Measurements from ENCODE around the gene TEX22. TPM values are rescaled to one million over a fixed set of nuclear protein-coding genes. Genes with fewer than 3 reads are reported as not detected.

Gene TEX22
- total RNA-seq, 1 donor from 2014 or later, result under 0.01 TPM

DNA sequence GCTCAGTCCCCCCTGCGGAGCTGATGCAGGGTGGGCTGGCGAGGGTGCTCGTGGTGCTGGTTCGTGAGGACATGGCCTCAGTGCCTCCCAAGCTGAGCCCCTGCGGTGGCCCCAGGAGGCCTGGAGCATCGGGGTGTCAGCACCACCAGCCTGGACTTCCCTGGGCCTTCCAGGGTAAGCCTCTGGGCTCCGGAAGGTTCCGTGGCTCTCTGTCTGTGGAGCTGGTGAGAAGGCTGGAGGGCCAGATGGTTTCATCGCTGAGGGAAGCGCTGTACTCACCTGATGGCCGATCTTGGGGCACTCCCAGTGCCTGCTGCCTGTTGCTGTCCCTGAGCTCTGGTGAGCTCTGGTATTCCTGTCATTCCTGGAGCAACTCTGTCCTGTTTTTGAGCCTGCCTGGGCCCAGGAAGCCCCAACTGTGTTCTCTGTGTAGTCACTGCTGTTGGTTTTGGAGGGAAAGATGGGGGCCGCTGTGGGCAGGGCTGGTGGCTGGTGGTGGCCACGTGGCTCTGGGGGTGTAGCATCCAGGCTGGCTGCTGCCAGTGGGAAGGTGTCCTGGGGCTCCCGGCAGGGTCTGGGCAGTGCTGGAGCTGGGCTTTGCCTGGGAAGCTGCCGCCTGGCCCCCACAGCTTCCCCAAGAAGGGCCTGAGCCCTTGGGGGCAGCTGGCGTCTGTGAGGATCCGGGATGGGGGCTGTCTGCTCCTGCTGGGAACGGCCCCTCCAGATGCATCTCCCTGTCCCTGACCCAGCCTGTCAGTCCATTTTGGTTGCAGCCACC is 39.6 kb downstream of the TEX22 start:
- DNase-seq (ENCODE audit: low read depth in 2 of 2), result no peak

DNA sequence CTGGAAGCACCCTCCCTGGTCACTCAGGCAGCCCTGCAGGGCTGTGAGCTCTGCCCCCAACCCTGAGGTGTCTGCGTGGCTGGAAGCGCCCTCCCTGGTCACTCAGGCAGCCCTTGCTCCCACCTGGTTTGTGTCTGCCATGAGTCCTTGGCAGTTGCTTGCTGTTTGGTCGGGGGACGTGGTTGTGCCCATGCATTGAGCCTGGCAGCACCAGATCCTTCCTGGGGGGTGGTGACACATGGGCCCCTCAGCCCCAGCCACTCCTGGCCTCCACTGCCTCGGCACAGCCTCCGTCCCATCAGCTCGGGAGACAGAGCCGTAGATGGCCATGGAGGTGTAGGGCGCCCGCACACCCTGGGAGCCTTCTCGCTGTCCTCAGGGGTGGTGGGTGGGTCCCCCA is 40.8 kb downstream of the TEX22 start:
- no peak for DNase-seq (ENCODE audit: low read depth in 2 of 2)

DNA sequence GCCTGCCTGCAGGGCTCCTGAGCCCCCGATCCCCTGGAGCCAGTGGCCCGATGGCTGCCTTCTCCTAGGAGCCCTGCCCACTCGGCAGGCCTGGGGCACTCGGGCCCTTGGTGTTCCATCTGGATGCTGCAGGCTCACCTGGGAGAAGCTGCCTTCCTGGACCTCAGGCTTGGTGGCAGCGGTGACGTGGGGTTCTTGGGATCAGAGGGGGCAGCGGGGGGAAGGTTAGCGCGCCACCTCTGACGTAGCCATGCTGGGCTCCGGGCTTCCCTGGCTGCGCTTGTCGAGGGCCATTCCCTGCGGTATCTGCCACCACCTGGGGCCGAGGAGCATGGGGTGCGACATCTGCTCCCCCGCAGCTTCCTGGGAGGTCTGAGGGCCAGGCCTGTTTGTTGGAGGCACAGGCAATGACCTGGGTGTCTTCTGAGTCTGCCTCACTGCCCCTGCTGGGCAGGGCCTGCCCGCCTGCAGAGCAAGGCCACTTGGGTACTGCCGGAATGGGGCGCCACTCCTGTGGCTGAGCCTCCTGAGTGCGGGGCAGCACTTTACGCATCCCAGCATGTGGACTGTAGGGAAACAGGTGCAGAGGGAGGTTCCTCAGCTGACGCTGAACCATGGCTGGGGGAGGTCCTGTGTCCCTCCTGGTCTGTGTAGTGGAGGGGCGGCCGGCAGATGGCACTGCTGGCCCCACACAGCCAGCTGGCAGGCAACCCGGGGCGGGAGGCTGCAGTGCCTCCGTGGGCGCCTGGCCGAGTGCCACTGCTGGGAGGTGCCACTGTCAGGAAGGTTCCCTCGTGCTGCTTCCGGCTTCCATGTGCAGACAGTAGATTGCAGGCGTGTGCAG is 41.6 kb downstream of the TEX22 start:
- DNase-seq (ENCODE audit: low read depth in 2 of 2), result peak; percentile 61 to 77

DNA sequence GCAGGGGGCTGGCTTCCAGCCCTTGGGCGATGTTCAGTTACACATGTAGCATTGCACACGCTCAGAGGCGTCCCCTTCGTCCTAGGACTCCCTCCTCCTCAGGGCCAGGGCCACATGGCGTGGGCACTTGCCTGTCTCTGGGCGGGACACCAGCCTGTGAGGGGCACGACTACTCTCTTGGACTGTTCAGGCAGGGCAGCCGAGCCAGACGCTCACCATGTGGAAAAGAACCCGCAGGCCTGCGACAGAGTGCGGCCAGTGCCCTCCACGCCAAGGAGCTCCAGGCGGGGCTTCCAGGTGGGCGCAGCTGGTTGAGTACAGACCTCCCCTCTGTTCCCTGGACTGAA is 42.2 kb downstream of the TEX22 start:
- DNase-seq (ENCODE audit: low read depth in 2 of 2), result no peak

DNA sequence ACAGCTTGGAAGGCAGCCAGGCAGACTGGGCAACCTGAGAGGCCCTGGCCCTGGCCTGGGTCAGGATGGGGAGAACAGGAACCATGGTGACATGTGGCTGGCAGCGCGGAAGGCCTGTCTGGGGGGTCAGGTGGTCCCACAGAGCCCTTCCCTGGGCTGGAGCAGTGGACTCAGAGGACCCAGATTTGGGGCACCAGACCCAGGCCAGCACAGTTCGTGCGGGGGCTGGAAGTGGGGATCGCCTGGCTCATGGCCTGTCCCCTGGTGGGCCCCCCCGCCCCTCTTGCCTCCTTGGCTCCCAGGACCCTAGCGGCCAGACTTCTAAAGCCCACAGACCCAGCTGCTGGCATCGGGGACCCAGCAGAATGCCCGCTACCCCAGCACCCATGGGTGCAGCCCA is 42.7 kb downstream of the TEX22 start:
- no peak for DNase-seq (ENCODE audit: low read depth in 2 of 2)

DNA sequence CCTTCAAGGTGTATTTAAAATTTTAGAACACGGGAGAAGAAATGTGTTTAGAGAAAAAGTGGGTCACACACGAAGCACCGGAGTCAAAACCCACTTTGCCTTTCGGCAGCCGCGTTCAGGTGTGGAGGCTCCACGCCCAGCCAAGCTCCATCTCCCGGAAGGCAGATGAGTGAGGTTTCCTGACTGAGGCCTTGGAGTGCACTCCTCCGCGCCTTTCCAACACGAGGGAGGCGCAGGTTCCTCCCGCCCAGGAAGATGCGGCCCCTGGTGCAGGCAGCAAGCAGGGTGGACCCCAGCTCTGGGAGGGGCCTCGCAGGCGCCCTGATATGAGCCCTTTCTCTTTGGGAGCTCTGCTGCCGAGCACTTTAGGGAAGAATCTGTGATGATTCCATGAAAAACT is 43.8 kb downstream of the TEX22 start:
- no peak for DNase-seq (ENCODE audit: low read depth in 2 of 2)

DNA sequence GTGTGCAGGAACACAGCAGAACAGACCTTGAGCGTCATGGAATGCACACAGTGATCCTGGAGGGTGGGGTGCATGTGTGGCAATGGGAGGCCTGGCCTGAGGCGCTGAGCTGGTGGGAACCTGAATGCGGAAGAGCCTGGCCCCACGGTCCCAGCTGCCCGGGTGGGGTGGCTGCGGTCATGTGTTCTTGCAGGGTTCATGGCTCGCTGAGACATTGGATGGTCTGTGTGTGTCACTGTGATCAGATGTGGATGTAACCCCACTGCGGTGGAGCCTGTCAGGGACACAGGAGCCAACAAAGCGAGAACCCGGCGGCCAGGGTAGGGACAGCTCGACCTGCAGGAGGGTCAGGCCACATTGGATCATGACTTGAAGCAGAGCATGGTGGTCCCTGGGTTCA is 44.5 kb downstream of the TEX22 start:
- no peak for DNase-seq (ENCODE audit: low read depth in 2 of 2)

DNA sequence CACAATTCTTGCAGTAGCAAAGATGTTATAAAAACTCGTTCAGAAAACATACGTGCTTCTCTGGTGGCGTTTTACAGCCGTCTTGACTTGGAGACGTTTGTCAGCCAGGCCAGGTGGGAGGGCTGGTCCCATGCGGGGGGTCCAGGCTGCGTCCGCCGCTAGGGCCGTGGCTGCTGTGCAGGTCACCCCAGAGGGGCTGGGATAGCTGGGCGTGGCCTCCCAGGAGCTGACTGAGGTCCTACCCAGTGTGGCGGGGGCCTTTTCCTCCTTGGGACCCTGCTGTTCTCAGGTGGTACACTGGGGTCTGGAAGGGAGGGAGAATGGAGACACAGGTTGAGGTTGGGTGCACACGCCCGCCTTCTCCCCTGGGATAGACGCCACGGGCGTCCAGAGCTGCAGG is 46.5 kb downstream of the TEX22 start:
- no peak for DNase-seq (ENCODE audit: low read depth in 2 of 2)

DNA sequence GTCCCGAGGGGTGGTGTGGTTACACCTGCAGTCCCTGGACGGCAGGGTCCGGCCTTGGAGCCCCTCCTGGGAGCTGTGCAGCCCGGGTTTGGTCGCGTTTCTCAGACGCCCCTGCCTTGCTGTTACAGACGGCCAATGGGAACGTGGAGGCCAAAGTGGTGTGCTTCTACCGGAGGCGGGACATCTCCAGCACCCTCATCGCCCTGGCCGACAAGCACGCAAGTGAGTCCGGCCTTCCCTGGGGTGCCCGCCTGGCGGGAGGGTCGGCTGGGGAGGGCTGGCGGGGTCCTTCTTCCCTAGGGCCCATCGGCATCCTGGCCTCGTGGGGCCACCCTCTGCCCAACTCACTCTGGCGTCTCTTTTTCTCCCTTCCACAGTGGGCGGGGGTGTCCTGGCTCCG is 47.0 kb downstream of the TEX22 start:
- no peak for DNase-seq (ENCODE audit: low read depth in 2 of 2)

DNA sequence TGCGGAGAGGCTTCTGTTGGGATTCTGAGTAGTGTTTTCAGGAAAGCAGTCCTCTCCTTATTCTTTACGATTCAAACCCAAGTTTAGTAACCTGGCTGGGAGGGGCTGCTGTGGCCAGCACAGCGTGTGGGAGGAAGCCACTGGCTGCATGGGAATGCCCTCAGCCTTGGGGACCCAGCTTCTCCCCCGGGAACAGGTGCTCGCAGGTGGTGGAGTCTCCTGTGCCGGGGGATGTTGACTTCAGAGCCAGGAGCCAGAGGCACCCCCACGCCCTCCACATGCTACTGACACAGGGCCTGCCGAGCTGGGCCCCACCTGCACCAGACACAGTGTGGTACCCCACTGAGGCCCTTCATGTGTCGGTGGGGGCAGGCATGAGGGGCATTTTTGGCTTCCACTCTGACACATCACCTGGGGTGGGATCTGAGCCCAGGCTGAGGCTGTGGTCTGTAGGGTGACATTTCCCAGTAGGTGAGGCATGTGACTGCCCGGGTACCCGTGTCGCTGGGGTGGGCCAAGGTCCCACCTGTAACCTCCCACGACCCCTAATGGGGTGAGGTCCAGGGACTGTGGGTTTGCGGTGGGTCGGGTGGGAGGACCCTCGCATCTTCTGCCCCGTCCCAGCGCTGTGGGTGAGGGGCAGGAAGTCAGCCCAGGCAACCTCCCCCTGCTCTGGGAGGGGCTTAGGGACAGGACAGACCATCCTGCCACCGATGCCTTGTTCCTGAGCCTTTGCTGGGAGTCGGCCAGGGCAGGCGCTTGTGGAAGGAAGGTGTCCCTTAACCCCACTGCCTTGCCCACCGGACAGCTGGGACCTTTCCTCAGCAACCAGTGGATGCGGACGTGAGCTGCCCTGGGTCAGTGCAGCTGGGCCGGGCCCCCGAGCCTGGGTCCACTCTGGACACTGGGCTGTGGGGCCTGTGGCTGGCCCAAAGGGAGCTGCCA is 47.8 kb downstream of the TEX22 start:
- no peak for DNase-seq (ENCODE audit: low read depth in 2 of 2)

DNA sequence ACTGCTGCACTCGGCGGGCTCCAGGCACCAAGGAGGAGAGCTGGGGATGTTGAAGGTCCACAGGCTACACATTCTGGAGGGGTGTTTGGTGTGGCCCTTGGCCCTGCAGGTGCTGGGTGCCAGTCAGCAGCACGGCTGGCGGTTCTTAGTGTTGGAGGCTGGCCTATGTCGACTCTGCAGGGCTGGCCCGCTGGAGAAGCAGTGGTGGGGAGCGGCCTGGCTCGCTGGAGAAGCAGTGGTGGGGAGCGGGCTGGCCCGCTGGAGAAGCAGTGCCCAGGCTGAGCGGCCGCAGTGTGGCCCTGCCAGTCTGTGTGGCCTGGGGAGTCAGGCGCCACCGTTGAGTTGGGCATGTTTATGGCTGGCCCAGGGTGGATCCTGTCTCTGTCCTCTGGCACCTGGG is 48.6 kb downstream of the TEX22 start:
- no peak for DNase-seq (ENCODE audit: low read depth in 2 of 2)

DNA sequence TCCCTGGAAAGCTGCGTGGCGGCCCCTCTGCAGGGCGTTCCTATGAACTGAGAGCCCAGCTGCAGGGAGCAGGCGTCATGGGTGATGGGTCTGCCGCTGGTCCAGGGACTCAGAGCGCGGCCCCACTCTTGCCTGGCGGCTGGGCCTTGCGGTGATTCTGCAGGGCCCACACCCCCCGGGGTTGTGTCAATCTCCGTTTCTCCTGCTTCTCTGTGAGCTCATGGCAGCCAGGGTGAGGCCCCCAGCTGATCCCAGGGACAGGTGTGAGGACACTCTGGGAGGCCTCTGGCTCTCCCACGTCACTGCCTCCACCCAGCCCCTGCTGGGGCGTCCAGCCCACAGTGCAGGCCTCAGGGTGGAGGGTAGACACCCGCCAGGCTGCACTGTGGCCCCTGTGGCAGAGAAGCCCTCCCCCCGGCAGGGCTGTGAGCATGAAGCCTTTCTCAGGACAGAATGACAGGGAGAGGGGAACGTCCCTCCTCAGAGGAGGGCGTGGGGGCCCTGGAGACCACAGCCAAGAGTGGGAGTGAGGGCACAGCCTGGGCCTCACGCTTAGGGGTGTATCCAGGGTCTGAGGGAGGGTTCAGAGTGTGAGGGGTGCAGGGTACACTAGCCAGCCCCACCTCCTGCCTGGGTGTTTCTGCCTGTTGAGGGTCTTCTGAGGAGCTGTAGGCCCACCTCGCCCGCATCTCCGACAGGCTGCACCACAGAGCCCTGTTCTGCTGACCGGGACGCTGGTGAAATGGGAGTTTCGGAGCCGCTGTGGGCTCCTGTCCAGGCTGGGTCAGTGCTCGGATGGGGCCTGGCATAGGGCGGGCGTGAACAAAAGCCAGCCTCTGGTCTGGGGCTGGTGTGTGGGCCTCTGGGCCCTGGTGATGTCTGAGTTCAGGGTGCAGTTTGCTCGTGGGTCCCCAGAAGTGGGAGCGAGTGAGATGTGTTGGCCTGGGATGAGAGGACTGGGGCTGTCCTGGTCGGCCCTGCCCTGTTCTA is 49.6 kb downstream of the TEX22 start:
- DNase-seq (ENCODE audit: low read depth in 2 of 2), result no peak

DNA sequence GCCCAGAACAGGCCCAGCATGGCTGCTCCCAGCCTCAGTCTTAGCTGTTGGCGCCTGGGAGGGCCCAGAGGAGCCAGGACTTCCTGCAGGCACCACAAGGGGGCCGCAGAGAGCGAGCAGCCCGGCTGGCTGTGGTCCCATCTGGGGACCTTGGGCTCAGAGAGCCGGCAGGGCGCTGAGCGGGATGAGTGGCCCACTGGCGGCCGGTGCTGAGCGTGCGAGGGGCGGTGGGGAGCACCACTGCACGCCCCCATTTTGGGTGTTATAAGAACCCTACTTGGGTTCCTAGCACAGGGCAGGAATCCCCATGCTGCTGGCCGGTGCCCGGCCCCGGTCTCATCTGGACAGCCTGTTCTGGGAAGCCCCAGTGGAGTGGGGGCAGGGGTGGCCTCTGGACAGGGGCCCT is 50.4 kb downstream of the TEX22 start:
- peak in 1 of 2 donors; percentile 71 for DNase-seq (ENCODE audit: low read depth in 2 of 2)

DNA sequence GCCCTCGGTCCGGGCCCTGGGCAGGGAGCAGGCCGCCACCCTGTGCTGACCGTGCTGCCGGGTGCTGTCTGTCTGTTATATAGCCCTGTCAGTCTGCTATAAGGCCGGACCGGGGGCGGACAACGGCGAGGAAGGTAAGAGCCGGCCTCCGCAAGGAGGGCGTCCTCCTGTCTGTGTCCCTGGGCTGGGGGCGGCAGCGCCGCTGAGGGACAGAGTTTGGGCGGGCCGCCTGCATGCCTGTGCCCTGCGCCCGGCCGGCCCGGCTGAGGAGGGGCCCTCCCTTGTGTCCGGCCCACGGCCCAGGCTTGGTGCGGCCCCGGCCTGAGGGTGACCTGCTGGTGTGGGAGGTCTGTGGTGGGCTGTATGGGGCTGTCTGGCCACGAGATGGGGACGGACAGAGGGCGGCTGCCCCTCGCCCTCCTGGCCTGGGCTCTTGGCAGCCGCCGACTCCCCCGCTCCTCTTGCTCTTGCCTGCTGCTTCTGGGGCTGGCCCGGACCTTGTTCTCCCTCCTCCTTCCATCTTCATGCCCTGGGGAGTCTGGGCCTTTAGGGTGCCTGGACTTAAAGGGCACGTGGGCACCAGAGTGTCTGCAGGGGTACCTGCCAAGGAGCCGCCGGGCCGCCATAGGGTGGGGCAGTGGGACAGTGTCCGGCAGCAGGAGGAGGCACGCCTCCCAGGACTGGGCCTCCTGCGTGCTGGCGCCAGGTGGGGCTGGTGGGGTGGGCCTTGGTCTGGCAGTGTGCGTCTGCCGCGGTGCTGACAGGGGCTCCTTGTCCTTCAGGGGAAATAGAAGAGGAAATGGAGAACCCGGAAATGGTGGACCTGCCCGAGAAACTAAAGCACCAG is 51.2 kb downstream of the TEX22 start:
- DNase-seq (ENCODE audit: low read depth in 2 of 2), result no peak

DNA sequence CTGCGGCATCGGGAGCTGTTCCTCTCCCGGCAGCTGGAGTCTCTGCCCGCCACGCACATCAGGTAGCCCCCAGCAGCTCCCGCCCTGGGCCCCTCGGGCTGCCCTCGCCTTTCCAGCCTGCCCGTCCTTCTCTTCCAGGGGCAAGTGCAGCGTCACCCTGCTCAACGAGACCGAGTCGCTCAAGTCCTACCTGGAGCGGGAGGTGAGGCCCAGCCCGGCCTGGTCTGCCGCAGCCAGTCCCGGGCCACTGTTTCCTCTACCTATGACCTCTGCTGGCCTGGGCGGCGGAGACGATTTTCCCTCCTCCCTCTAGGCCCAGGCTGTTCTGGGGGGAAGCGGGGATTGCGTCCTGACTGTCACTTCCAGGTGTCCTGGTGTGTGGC is 51.8 kb downstream of the TEX22 start:
- DNase-seq (ENCODE audit: low read depth in 2 of 2), result no peak

DNA sequence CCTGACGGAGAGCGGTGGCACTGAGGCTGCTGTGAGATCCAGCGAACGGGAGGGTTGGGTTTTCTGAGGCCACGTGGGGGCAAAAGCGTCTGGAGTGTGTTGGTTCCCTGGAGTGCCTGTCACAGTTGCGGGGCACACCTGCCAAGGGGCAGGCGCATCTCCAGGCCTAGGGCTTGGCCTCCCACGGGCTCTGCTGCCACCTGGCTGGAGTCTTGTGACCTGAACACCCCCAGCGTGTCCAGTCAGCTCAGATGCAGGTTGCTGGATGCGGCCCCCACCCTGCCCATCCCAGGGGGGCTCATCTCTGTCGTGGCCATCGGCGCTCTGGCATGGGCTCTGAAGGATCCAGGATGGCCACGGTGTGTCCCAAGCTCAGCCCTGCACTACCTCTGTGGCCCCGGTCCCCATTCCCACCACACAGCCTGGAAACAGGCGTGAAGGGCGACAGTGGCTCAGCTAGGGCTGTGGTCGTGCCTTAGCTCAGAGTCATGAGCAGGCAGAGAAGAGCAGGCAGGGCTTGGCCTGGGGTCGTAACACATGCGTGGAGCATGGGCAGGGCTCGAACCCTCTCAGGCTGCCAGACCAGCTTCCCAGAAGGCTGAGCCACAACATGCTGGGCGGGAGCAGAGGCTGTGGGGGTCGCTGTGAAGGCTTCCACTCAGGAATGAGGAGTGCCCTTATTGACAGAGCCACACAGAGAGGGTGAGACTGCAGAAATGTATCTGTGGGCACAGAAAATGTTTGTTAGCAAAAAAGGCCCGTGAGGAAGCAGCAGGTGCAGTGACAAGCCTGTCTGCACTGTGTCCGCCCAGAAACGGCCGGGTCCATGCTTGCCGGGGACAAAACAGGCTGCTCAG is 52.8 kb downstream of the TEX22 start:
- DNase-seq (ENCODE audit: low read depth in 2 of 2), result no peak

DNA sequence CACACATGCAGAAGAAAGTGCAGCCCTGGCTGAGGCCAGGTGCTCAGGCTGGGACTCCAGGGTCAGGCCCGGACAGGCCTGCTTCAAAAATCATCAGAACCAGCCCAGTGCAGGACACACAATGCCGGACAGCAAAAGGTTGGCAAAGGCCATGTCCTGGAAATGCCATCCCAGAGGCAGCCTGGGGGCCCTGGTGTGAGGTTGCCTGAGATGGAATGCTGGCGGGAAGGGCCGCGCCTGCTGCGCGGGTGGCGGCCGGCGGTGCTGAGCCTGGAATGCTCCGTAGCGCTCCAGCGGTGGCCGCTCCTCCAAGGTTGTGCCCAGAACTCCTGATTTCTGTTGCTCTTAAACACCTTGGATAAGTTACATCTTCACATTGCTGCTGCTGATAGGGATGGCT is 54.6 kb downstream of the TEX22 start:
- no peak for DNase-seq (ENCODE audit: low read depth in 2 of 2)

DNA sequence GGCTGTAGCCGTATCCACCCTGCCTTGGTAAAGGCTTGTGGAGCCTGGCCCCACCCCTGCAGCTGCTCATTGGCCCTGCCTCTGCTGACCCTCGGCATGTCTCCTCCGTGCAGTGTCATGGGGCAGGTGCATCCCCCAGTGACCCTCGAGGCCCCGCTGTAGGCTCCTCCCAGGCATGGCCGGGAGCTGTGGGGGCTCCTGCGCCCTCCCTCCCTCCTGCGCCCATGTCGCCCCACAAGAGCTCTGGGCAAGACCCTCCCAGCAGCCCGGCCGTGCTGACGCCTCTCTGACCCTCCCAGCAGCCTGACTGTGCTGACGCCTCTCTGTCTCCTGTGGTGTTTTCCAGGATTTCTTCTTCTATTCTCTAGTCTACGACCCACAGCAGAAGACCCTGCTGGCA is 55.5 kb downstream of the TEX22 start:
- no peak for DNase-seq (ENCODE audit: low read depth in 2 of 2)

DNA sequence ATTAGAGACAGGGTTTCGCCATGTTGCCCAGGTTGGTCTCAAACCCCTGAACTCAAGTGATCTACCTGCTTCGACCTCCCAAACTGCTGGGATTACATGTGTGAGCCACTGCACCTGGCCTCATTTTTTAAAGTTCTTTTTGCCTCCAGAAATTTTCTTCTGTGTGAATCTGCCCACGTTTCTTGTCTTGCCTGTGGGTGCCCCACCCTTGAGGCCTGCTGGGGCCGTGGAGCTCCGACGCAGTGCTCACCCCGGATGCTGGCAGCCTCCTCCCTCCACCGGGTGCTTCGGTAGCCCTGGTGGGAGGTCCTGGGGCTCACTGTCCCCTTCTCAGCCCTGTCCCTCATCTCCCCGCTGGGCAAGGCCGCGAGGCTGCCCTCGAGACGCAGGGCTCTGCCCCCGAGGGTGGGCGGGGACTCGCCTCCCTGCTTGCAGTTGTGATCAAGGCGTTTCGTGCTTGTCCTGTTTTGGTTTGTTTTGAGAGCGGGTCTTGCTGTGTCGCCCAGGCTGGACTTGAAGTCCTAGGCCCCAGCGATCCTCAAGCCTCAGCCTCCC is 56.8 kb downstream of the TEX22 start:
- DNase-seq (ENCODE audit: low read depth in 2 of 2), result no peak

Measured in dermis microvascular lymphatic vessel endothelial cell (primary cell).